ENCODE results near the gene ALK.

The ALK gene

GRCh38 chr2:29305762-29306161, 615.6 kb downstream of the ALK start:
- DNase-seq: no peak

- DNase-seq: no peak
Observed at GRCh38 chr2:29304399-29305060, 616.9 kb downstream of the ALK start.

DNA sequence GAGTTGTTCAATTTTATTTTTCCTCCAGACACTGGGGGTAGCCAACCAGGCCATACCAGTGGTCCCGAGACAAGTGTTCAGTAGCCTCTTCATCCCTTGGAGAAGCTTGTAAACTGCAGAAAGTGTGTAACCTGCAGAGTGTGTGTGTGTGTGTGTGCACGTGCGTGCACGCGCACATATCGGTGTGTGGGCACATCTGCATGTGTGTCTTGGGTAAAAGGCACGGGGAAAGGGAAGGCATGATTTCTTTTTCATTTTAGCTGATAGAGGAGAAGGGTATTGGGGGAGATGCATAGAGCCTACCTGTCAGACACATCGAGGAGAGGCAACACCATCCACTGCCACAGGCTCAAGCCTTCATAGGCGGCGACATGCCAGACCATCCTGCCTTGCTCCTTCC, 624.8 kb downstream of the ALK start:
- DNase-seq: no peak

GRCh38 chr2:29295845-29296244, 625.5 kb downstream of the ALK start:
- no peak for DNase-seq

- peak in 1 of 2 donors; percentile 11 for DNase-seq
Observed at GRCh38 chr2:29293830-29294438, 627.5 kb downstream of the ALK start.

GRCh38 chr2:29290293-29291047, 630.9 kb downstream of the ALK start:
- DNase-seq: no peak

DNA sequence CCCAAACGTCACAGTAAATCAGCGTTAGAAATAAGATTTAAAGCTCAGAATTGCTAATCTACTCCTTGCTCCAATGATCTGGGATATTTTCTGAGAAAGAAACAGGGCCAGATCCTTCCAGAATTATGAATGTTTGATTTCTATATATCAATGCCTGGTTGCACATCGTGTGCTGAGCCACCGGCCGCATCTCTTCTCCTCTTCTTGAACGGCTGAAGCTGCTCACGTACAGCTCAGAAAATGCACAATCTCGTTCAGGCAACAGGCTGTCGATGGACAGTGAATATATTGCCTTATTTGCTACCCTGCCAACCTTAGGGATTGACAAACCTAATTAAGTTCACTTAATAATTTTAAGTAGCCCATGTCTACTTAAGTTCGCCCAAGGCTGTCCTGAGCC, 636.7 kb downstream of the ALK start:
- DNase-seq: no peak

GRCh38 chr2:29281916-29282247, 639.5 kb downstream of the ALK start:
- DNase-seq: no peak

- DNase-seq: no peak
Observed at GRCh38 chr2:29281086-29281915, 640.1 kb downstream of the ALK start.

- no peak for DNase-seq
Observed at GRCh38 chr2:29278966-29279365, 642.4 kb downstream of the ALK start.

DNA sequence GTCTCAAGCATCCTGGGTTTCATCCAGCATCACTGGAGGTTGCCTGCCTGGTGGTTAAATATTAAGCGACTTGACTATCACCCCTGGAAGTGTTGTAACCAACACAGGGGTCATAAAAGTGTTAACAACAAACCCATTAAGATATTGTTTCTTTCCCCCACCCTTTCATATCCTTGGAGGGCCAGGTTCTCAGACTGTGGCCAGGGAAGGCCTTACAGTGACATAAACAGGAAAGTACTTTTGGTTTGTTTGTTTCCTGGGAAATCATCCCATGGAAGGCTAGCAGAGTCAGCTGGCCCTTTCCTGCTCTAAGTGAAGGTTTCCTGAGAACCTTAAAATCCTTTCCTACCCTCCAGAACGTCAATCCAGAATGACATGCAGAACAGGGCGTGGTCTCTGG, 645.2 kb downstream of the ALK start:
- no peak for DNase-seq

DNA sequence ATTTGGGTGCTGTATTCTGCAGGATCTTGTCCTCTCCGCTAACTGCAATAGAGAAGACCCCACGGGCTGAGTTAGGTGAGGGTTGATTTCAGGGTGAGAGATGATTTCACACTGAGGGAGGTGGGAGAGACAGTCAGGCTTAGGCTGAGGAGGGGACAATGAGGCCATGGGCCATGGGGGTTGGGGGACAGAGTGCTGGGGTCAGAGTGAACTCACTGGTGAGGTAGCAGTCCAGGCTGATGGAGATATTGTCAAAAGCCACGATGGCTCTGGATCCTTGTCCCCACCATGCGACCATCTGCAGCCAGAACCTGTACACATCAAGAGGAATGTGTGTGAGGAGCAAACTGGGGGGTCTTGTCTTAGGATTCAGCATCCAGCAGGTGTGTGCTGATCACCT, 646.2 kb downstream of the ALK start:
- no peak for DNase-seq

DNA sequence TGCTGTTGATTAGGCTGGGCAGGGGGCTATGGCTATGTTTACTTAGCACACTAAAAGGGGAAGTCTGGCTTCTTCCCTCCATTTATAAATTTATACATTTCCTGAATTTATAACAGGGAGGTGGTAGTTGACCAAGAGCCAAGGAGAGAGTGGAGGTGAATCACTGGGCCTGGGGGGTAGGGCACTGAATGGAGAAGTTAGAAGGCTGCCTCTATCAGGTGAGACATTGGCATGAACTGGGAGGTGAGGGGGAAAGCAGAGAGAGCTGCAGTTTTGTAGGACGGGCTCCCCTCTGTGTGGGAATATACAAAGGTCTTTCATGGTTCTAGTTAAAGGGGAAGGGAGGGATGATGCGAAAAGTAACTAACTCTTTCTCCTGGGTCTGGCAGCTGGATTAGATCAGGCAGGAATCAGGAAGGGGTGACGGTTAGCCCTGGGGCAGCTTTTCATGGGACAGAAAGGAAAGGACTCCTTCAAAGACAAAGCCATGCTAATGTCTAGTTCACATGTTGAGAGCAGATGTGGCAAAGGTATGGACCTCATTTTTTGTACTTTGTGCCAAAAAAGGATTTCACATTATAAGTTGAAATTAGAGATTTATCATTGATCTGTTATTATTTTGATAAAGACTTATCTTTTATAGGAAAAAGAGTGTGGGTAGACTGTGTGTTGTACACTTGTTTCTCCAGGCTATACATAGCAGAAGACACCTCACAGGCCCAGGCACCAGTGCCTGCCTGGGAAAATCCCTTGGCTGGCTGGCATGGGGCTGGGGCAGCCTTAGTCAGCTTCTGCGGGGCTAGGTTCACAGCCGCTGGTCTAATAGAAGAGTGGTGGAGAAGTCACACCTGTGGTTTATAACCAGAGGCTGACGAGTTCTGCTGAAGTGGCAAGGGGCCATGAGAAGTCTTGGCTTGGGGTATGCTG, 647.4 kb downstream of the ALK start:
- DNase-seq: no peak

GRCh38 chr2:29273004-29273684, 648.2 kb downstream of the ALK start:
- DNase-seq: no peak

DNA sequence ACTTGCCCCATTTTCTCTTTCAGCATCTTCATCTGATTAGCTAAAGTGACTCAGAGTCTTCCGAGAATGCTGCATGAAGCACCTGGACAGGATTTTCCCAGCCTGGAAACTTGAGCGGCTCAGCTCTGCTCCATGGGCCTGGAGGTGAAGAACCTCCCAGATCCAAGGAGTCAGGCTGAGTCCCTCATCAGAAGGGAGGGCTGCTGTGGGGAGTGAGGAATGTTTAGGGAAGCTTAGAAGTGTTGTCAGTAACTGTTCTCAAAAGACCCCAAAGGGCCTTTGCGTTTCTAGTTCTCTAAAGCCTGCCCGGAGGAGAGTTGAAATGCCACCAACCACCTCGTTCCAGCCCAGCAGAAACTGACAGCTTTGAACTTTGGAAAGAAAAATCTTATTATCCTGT, 649.1 kb downstream of the ALK start:
- DNase-seq: no peak

GRCh38 chr2:29270701-29271121, 650.7 kb downstream of the ALK start:
- DNase-seq: no peak

DNA sequence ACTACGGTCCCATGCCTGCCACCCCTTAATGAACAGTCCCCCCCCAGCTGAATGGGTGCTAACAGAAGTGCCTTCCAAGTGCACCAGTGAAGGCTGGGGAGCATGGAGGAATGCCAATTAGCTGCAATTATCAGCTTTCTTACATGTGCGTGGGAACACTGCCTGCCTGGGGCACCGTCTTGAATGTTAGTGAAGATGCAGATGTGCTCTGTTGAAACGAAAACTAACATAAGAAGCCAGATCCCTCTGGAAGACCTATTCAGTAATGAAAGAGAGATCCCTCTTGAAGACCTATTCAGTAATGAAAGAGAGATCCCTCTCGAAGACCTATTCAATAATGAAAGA, 651.6 kb downstream of the ALK start:
- DNase-seq: no peak

DNA sequence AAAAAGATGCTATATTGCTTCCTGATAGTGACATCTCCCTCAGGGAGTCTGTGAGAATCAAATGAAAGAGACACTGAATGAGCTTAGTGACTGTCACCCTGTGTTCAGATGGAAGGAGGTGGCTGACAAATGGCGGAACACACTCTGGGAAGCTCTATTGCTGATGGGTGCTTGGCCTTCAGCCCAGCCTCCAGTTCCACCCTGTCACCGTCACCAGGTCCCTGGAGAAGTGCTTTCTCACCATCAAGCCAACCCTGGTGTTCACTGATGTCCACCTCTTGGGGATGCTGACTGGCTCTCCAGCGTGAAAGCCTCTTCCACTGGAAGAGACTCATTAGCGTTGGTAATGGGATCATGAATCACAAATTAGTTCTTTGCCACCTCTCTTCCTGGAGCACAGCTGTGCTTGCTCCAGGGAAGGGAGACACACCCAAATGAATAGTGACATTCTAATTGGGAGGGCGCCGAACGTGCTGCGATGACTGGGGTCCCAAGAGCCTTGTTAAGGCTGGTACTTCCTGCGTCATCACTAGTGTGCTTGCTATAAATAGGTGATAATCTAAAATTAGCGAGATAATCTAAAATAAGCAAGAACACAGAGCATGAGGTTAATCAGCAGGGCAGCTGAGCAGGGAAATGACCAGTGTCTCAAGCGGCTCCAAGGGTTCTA, 652.2 kb downstream of the ALK start:
- DNase-seq: no peak

DNA sequence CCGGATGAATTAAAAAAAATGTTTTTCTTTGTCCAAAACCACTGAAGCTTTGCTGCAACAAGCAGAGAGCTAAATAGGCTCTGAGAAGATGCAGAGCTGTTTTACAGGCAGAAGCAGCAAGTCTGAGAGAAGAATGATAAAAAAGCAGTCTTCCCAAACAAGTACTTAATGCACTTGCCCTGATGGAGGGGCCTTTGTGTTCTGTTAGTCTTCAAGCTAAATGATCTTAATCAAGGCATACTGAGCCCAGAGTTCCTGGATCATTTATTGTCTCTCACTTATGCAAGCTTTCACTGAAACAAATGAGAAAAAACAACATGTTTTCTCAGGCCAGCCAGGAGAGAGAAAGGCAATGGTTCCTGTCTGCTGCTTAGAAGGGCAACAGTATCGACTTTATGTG, 653.7 kb downstream of the ALK start:
- no peak for DNase-seq

- no peak for DNase-seq
Observed at GRCh38 chr2:29263886-29264285, 657.5 kb downstream of the ALK start.

- DNase-seq: no peak
Observed at GRCh38 chr2:29262681-29263260, 658.6 kb downstream of the ALK start.
